Measurements from ENCODE around the gene UBR4.

DNA sequence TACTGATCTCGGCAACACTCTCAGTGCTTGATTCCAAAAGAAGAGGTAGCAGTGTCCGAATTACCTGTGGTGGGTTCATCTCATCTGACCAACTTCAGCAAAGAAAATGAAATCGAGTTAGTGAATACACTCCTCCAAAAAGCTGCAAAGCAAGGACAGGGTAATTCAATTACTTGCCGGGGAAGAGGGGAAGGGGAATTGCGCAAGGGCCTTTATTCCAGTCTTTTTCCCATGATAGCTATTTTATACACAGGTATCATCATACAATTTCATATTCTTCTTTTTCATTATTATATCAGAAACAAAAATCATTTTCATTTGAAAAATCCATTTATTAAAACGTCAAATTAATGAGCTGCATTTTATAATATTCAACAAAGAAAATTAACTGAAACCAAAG, 42.9 kb downstream of the UBR4 start:
- TF ChIP-seq POLR2A (IDR thresholded peaks at IDR 0.05; ENCODE audit: low read length) (no peak), GATA1 (IDR thresholded peaks at IDR 0.05; ENCODE audit: low read depth, low read length) (no peak)
